GM19372 (cell line): ENCODE measurements around the gene PPP1R27.

Experiments
- ATAC-seq: cut with Tn5 transposase; IDR thresholded peaks from one replicate; pipeline ENCODE4 v1.9.1; 2021; ENCODE audit warnings: mild to moderate bottlenecking, low read depth, moderate library complexity; ENCODE audit not compliant: unreplicated experiment

The PPP1R27 gene

DNA sequence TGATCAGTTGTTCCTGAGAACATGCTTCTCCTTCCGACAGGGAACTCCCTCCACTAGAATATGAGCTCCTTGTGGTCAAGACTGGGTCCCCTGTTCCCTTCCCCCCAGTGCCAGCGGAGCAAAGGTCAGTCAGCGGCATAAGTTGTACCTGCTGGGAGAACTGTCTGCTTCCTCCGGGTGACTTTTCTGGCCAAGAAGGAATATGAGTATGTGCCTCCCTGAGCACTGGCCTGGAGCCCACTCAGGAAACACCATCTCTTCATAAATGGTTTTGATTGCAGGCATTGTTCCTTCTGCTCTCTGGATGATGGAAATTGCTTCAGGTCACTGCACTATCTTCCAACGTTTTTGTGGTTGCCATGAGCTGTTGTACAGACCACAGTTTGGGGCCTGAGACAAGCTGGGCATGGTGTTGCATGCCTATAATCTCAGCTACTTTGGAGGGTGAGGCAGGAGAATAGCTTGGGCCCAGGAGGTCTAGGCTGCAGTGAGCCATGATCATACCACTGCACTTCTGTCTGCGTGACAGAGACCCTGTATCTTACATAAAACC lies 28.3 kb upstream of the PPP1R27 start:
- no peak for ATAC-seq

DNA sequence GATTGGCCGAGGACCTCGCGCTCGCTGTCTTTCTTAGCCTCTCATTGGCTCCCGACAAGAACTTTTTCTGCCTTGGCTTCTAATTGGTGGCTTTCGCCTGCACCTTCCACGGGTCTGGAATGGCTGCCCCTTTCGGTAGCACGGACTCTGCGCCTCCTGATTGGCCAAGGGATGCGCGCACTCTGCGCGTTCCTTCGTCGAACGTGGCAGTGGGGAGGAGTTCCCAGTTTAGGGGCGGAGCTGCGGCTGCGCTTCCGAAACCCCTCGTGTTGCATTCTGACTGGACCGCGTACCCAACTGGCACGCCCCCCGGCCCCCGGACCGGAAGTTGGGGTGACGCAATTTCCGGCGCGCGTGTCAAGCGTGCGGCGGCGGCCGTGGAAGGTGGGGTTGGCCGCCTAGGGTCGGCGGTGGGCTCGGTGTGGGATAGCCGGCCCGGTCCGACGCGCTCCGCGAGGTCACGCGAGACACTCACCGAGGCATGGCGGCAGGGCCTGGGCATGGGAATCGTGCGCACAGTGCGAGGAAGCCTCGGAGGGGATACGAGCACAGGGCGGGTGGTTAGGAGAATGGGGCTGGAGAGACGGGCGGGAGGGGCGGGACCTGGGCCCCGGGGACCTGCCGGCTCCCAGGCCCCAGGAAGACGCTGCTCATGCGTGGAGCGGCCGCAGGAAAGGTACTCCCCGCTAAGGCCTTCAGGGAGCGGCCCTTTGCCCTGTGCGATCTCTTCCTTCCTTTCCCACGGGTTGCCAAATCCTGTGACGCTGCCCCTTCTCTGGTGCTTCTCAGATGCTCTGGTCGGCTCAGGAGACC lies 26.1 kb upstream of the PPP1R27 start:
- ATAC-seq = peak; percentile 71

DNA sequence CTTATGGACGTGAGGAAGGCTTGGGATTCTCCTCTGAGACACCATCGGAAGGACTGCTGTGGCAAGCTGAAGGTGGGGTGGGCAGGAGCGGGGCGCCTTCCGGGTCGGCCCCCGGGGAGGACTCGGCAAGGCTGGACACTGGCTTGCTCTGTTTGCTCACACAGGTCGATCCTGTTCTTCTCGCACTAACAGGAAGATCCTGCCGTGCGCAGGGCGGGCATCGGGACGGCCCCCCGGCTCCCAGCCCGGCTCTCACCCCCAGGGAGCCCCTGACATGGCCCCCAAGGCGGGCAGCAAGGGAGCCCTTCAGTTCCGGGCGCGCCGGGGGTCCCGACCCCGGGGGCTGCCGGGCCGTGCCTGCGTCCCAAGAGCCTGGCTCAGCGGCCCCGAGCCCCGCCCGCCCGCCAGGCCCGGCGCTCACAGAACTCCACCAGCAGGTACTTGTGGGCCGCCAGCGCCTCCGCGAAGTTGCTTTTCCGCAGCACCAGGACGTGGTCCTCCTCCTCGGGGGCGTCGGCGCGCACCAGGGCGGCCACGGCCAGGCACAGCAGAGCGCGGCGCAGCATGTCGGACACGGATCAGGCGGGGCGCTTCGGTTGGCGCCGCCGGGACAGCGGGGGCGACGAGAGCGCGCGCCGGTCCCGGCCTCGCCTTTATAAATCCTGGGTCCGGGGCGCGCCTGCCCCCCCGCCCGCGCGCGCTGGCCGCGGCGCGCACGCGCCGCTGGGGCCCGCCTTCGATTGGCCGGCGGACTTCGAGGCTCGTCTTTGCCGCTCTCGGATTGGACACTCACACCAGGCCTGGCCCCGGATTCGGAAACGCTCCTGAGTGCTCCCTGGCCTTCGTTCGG lies 25.3 kb upstream of the PPP1R27 start, which contains the start of gene P4HB:
Gene P4HB, minus strand, starts transcription at position 630 of the 850 bp plus-strand sequence. Its CDS starts 64 bp downstream, at position 566.
- peak; percentile 76 for ATAC-seq

DNA sequence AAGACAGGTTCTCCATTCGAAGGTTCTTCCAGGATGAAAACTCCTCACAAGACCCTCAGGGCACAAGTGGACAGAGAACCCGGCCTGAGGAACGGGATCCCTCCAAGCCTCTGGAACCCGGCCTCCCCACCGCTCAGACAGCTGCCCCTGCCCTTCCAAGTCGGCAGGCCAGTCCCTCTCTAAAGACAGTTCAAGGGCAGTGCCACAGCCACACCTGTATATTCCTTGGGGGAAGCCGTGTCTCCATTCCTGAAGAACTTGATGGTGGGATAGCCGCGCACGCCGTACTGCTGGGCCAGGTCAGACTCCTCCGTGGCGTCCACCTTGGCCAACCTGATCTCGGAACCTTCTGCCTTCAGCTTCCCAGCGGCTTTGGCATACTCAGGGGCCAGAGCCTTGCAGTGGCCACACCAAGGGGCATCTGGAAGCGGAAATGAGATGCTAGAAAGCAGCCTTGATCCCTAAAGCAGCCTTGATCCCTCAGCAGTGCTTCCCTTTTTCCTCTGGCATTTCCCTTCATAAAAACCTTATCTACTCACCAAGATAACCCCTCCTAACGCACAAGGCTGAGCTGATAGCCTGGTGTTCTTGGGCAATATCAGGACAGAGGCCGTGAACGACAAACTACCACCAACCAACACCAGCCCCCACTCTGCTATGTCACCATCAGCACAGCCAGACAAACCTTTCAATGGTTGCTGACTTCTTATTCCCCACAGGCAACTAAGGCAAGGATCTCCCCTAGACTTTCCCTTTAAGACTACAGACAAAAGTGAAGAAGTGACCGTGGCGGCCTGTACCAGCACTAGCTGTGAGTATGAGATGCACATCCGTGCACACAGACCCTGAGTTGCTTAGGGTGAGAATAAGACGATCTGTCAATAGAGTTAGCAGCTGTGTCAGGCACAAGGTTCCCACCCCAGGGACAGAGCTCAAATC lies 24.4 kb upstream of the PPP1R27 start:
- ATAC-seq = no peak

DNA sequence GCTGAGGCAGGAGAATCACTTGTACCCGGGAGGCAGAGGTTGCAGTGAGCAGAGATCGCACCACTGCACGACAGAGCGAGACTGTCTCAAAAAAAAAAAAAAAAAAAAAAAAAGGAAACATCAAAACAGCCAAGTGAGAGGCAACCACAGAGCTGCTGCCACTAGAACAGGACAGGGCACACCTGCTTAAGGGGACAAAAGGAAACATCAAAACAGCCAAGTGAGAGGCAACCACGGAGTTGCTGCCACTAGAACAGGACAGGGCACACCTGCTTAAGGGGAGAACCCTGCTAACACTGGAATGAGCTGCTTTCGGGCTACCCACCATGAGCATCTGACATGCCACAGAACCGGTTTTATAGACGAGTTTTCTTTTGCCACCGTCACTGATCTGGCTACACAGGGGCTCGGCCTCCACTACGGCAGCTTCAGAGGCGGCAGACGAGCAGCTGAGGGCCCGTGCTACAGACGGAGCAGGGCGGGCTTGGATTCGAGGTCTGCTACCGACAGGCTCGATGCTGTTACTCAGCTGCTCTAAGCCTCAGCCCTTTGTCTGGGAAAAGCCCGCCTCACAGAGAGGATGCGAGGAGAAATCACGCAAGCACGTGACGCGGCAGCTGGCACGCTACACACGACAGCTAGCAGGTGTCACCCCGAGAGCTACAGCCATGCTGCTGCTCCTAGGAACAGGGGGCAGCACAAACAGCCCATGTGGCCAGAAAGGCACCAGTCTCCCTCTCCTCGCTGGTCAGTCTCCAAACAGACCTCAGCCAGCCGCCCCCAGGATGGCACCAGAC lies 23.5 kb upstream of the PPP1R27 start:
- no peak for ATAC-seq

DNA sequence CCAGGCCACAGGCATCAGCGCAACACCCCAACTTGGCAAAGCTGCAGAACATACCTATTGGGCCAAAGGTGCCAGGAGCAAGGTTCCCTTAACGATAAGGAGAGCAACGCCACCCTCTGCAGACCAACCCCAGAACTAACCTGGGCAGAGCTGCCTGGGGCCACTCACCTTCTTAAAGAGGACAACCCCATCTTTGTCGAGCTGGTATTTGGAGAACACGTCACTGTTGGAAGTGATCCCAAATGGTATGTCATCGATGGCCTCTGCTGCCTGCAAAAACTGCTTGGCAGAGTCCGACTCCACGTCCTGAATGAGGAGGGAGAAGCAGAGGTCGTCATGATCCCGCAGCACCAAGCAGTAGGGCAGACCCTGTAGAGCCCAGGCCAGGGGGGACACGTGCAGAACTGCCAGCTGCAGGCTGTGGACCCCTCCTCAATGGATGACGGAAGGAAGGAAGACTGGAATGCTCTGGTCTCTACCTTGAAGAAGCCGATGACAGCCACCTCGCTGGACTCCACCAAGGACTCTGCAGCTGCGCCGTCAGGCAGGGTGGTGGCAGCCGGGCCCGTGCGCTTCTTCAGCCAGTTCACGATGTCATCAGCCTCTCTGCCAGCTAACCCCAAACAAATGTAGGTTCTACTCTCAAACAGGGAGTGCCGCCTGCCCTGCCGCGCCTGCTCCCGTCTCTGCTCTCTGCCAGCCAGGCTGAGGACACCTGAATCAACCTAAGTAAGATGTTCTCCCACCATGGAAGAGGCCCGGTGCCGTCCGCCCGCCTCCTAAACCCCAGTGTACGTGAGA lies 20.3 kb upstream of the PPP1R27 start:
- ATAC-seq = no peak

DNA sequence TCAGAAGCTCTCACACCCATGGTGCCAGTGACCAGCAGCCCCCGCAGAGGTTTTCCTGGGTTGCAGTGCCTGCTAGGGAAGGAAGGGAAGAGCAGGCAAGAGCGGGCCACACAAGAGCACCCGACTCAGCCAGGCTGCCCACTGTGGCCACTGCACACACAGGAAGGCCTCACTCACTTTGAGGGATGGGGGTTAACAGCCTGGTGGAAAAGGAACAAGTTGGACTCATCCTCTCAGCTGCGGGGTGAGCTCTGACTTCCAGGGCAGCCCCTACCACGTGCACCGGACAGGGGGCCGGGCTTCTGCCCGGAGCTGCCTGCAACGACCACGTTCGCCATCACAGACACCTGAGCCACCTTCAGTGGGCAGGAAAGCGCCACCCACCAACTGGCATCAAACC lies 17.4 kb upstream of the PPP1R27 start:
- no peak for ATAC-seq

DNA sequence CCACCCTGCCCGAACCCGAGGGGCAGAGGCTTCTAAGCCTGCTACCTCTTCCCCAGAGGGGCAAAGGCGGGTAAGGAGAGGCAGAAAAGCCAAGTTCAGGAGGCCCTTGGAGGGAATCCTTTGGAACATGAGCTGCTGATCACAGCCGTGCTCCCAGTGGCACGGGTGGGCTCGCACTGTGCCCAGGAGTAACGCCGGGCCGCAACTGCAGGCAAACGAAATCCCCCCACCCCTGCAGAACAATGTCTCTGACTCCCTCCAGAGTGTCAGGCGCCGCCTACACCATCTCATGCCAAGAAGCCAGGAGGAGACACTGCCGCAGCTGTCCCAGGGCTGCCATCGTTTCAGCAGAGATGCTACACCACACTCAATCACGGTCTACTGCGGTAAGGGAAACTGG lies 16.6 kb upstream of the PPP1R27 start:
- ATAC-seq = no peak

DNA sequence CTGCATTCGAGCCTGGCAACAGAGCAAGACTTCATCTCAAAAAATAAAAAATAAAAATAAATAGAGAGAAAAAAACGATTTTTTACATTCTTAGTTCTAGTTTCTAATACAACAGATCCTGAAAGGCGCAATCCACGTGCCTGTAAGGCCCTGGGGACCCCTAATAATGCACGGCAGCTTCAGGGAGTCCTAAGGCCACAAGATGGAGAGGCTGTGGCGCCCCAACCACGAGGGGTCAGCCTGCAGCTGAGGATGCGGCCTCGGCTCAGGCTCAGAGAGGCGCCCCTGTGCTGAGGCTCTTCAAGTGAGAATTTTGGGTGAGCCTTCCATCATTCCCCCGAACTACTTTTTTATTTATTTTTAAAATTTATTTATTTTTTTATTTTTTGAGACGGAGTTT lies 14.6 kb upstream of the PPP1R27 start:
- ATAC-seq = no peak

DNA sequence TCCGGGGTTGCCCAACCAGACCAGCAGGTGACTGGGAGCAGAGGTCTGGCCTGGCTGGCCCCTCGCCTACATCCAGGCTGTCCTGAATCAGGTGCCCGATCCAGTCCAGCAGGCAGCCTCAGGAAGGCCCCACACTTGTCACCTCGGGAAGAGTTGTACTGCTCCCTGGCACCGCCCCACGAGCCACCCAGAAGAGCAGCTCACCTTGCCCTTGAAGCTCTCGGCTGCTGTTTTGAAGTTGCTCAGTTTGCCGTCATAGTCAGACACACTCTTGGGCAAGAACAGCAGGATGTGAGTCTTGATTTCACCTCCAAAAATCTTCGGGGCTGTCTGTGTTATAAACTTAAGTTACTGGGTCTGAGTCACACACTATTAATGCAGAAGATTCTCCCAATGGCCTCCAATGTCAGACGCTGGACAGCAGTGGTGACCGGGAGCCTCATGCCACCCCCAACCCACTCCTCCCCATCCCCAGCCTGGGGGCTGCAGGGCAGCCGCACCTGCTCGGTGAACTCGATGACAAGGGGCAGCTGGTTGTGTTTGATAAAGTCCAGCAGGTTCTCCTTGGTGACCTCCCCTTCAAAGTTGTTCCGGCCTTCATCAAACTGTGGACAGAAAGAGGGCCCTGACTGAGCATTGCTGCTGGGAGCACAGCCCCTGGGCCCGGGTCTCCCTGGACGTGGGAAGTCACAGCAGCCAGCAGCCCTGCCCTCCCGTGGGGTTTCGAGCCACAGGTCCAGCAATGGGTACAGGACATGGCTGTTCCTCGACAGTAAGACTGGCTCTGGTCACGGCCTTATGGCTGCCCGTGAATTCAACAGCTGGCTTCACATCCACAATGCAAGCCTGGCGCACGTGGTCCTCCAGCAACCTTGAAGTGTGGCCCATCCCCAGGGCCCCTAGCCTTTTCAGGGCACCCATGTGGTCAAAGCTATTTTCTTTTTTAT lies 12.2 kb upstream of the PPP1R27 start:
- no peak for ATAC-seq

DNA sequence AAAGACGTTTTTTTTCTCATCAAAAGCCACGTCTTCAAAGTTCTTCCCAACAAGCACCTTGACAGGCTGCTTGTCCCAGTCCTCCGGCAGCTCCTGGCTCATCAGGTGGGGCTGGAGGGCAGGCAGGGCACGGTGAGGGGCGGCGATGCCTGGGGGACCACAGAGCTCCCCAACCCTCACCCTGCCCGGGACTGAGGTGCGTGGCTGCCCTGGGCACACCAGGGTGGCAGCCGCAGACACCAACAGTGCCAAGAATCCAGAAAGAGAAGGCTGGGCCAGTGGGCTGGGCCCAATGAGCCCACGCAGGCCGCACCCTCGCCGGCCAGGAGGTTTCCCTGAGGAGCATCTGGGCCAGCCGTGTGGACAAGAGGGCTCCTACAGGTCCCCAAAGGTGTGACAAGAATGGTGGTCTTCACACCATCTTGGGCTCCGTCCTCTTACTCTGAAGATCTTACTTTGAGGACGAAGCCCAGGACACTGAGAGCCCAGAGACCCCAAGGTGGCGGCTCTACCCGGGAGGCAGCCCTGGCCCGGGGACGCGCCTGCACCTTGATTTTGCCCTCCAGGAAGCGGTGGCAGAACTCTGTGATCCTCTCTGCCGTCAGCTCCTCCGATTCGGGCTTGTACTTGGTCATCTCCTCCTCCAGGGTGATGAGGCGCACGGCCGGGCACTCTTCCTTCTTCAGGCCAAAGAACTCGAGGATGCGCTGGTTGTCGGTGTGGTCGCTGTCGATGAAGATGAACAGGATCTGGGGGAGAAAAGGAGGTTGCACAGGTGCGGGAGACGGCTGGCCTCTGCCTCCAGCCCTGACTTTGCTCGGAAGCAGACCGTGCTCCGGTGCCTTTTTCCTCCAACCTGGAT lies 11.3 kb upstream of the PPP1R27 start:
- ATAC-seq = no peak

DNA sequence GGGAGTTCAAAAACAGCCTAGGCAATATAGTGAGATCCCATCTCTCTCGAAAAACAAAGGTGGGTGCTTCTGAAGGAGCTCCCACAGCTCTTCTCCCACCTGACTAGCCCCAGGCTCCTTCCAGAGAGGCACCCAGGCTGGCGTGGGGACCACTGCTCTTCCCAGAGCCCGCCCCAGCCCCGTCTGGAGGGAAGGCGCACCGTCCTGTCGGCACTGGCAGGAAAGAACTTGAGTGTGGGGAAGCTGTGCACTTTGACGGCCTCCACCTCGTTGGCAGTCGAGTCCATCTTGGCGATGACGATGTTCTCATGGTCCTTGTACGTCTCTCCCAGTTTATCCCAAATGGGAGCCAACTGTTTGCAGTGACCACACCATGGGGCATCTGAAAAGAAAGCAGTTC lies 10.5 kb upstream of the PPP1R27 start:
- no peak for ATAC-seq

DNA sequence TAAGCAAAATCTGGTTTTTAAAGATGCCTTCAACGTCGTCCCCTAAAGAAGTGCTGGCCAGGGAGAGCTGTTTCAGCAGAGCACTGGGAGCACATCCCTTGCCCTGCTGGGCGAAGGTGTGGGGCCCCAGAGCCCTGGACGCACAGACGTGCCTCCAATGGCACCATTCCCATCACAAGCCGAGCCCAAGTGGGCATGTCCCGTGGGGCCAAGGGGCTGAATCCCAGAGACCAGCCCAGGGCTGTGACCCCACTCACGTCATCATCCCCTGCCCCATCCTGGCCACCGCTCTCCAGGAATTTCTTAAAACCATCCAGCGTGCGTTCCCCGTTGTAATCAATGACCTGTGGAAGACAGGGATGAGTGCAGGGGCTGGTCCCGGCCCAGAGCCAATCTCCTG lies 10.0 kb upstream of the PPP1R27 start:
- ATAC-seq = no peak

DNA sequence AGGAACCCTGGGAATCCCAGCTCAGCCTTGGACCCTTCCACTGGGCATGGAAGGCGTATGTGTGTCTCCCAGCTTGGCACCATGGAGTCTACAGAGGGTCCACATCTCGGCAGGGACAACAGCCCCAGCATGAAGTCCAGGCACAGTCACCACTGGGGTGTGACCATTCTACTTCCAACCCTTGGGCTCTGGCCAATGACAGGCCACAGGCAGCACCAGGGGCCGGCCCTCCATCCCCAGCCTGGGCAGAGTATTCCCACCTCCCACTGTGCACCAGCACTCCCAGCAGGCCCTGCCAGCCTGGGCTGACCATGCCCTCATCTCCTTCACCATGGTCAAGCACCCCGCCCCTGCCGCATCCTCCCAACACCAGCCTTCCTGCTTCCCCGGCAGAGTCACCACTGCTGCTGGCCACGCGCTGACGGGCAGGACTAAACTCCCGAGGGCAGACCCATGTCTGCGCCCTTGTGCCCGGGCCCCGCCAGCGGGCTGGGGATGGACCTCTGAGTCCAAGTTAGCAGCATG lies 9.5 kb upstream of the PPP1R27 start:
- ATAC-seq = no peak

DNA sequence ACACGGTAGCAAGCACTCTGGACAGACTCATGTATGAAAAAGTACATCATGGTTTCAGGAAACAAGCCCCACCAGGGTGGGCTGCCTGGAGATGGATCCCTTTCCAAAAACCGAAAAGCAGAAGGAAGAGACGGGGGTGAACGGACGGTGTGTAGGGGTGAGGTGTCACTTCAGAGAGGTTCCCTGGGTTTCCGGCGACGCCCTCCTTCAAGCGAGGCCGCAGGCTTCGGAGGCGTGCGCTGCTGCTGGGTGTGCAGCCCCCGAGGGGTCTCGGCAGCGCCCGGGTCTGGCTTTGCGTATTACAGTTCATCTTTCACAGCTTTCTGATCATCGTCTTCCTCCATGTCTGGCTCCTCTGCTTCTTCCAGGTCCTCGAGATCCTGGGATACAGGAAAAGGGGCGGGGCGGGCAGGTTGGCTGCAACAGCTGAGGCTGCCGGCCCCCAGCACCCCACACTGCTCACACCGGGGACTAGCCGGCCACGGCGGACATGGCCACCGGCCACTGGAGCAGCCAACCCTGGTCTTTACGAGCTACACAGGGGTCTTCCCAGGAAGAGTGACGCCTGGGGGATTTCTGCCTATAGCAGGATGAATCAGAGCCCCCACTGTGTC lies 9.0 kb upstream of the PPP1R27 start:
- no peak for ATAC-seq
